Measurements from ENCODE around the gene F11R.

DNA sequence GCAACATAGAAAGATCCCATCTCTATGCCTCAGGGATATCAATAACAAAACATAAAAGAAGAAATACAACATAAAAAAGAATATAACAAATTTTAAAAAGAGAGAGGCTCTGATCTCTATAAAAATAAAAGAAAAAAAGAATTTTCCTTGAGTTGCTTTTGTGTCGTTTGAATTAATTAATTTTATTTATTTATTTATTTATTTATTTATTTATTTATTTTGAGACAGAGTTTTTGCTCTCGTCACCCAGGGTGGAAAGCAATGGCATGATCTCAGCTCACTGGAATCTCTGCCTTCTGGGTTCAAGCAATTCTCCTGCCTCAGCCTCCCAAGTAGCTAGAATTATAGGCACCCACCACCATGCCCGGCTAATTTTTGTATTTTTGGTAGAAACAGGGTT lies 8.5 kb downstream of the F11R start:
- TF ChIP-seq, protein P1, sequence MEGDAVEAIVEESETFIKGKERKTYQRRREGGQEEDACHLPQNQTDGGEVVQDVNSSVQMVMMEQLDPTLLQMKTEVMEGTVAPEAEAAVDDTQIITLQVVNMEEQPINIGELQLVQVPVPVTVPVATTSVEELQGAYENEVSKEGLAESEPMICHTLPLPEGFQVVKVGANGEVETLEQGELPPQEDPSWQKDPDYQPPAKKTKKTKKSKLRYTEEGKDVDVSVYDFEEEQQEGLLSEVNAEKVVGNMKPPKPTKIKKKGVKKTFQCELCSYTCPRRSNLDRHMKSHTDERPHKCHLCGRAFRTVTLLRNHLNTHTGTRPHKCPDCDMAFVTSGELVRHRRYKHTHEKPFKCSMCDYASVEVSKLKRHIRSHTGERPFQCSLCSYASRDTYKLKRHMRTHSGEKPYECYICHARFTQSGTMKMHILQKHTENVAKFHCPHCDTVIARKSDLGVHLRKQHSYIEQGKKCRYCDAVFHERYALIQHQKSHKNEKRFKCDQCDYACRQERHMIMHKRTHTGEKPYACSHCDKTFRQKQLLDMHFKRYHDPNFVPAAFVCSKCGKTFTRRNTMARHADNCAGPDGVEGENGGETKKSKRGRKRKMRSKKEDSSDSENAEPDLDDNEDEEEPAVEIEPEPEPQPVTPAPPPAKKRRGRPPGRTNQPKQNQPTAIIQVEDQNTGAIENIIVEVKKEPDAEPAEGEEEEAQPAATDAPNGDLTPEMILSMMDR (IDR thresholded peaks at IDR 0.05): no peak
- no peak for TF ChIP-seq POLR2A (IDR thresholded peaks at IDR 0.05)

All from prostate gland (tissue), 2 donors.